Measurements from ENCODE around the gene COX10. TPM values are rescaled to one million over a fixed set of nuclear protein-coding genes. Genes with fewer than 3 reads are reported as not detected.

The COX10 gene
- polyA plus RNA-seq, 1 experiment: 12.9 TPM

GRCh38 chr17:14038206-14038605 is 31.1 kb upstream of the COX10 start:
- CTCF ChIA-PET: interaction anchor here (0.6 kb wide), 1 partner anchor 259 kb away, joined by 4 read pairs; no protein-coding TSS in a partner anchor
- no peaks in the 10 kb centered on the region for H3K27me3 ChIP-seq (ENCODE audit: control insufficient read depth, insufficient read depth, low read length)
- no peak for DNase-seq (ENCODE audit: low read depth, low spot score)
- POLR2A ChIA-PET: no interaction called here
- TF ChIP-seq, protein P1, sequence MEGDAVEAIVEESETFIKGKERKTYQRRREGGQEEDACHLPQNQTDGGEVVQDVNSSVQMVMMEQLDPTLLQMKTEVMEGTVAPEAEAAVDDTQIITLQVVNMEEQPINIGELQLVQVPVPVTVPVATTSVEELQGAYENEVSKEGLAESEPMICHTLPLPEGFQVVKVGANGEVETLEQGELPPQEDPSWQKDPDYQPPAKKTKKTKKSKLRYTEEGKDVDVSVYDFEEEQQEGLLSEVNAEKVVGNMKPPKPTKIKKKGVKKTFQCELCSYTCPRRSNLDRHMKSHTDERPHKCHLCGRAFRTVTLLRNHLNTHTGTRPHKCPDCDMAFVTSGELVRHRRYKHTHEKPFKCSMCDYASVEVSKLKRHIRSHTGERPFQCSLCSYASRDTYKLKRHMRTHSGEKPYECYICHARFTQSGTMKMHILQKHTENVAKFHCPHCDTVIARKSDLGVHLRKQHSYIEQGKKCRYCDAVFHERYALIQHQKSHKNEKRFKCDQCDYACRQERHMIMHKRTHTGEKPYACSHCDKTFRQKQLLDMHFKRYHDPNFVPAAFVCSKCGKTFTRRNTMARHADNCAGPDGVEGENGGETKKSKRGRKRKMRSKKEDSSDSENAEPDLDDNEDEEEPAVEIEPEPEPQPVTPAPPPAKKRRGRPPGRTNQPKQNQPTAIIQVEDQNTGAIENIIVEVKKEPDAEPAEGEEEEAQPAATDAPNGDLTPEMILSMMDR (IDR thresholded peaks at IDR 0.05; ENCODE audit: low read depth, low read length): no peak
- H3K9me3 ChIP-seq (ENCODE audit: control insufficient read depth, insufficient read depth, low read length): no peaks in the 10 kb centered on the region
- no peak overlapping the region for H3K27ac ChIP-seq (ENCODE audit: low read depth, low read length)
- no peak overlapping the region for H3K4me3 ChIP-seq (ENCODE audit: low read depth, low read length)

DNA sequence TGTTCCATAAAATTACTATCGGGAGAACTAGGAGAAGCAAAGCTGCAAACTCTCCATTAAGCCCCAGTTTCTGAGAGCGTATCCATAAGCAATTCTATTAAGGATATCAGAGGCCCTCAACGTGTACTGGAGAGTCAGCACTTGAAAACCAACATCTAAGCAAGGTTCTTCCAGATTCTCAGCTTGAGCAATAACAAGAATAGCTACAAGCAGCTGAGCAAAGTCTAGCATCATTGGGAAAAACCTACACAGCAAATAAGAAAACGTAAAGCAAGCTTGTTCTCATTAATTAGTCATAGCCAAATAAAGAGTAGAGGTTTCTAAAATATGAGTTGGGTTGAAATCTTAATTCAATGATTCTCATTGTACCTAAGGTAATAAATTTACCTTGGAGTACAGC is 26.9 kb upstream of the COX10 start:
- ChIA-PET CTCF (no interaction called here), POLR2A (no interaction called here)
- TF ChIP-seq, protein P1 (IDR thresholded peaks at IDR 0.05; ENCODE audit: low read depth, low read length): no peak
- no peak for DNase-seq (ENCODE audit: low read depth, low spot score)
- H3K9me3 ChIP-seq (ENCODE audit: control insufficient read depth, insufficient read depth, low read length): no peaks in the 10 kb centered on the region
- no peak overlapping the region for H3K27ac ChIP-seq (ENCODE audit: low read depth, low read length)
- no peaks in the 10 kb centered on the region for H3K27me3 ChIP-seq (ENCODE audit: control insufficient read depth, insufficient read depth, low read length)
- H3K4me3 ChIP-seq (ENCODE audit: low read depth, low read length): no peak overlapping the region

GRCh38 chr17:14044702-14045101 is 24.6 kb upstream of the COX10 start:
- TF ChIP-seq, protein P1 (IDR thresholded peaks at IDR 0.05; ENCODE audit: low read depth, low read length): no peak
- no peaks in the 10 kb centered on the region for H3K27me3 ChIP-seq (ENCODE audit: control insufficient read depth, insufficient read depth, low read length)
- no peak overlapping the region for H3K4me3 ChIP-seq (ENCODE audit: low read depth, low read length)
- no peak overlapping the region for H3K27ac ChIP-seq (ENCODE audit: low read depth, low read length)
- POLR2A ChIA-PET: no interaction called here
- CTCF ChIA-PET: no interaction called here
- no peaks in the 10 kb centered on the region for H3K9me3 ChIP-seq (ENCODE audit: control insufficient read depth, insufficient read depth, low read length)
- DNase-seq (ENCODE audit: low read depth, low spot score): no peak

DNA sequence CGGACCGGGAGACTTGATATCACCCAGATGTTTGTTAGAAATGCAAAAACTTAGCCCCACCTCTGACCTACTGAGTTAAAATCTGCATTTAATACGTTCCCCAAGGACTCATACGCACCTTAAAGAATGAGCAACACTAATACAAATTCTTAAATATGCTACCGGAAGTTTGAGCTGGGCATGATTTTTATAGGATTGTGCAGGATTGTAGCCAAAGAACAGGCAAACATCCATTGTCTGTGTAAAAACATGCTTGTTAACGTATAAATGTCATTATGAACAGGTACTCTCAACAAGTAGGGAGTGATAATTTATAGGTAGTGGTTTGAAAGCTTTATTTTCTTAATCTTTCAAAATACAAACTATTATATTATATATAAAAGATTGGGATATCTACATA is 22.3 kb upstream of the COX10 start:
- Histone ChIP-seq H3K27me3 (ENCODE audit: control insufficient read depth, insufficient read depth, low read length) (no peaks in the 10 kb centered on the region), H3K4me3 (ENCODE audit: low read depth, low read length) (no peak overlapping the region), H3K27ac (ENCODE audit: low read depth, low read length) (no peak overlapping the region), H3K9me3 (ENCODE audit: control insufficient read depth, insufficient read depth, low read length) (no peaks in the 10 kb centered on the region)
- CTCF ChIA-PET: no interaction called here
- POLR2A ChIA-PET: interaction anchor here (0.7 kb wide), 1 partner anchor 254 kb away, joined by 3 read pairs; the partner anchor contains the start of gene HS3ST3B1
- no peak for DNase-seq (ENCODE audit: low read depth, low spot score)
- TF ChIP-seq, protein P1 (IDR thresholded peaks at IDR 0.05; ENCODE audit: low read depth, low read length): no peak

GRCh38 chr17:14047591-14047990 is 21.7 kb upstream of the COX10 start:
- Histone ChIP-seq H3K9me3 (ENCODE audit: control insufficient read depth, insufficient read depth, low read length) (no peaks in the 10 kb centered on the region), H3K27me3 (ENCODE audit: control insufficient read depth, insufficient read depth, low read length) (no peaks in the 10 kb centered on the region), H3K4me3 (ENCODE audit: low read depth, low read length) (no peak overlapping the region), H3K27ac (ENCODE audit: low read depth, low read length) (no peak overlapping the region)
- POLR2A ChIA-PET: interaction anchor here (0.6 to 0.7 kb wide), 2 partner anchors 16 to 253 kb away, joined by 3 read pairs; partner anchors contain the start of gene HS3ST3B1
- CTCF ChIA-PET: interaction anchor here (0.7 kb wide), 1 partner anchor 252 kb away, joined by 3 read pairs; no protein-coding TSS in a partner anchor
- DNase-seq (ENCODE audit: low read depth, low spot score): no peak
- TF ChIP-seq, protein P1 (IDR thresholded peaks at IDR 0.05; ENCODE audit: low read depth, low read length): no peak
